Stimulated activated CD8-positive, alpha-beta memory T cell treated with anti-CD3 and anti-CD28 coated beads, Interleukin-12 subunit alpha, Interleukin-12 subunit beta, amount 100 ng/mL, for 4 hours (primary cell): ENCODE measurements around the gene CAPZB.
"Not testable (repeated sequence)": the region's sequence is repeated elsewhere in the genome, so short reads cannot be mapped to it uniquely, and the experiment has no call there.

ENCODE experiments used
- DNase-seq: peaks from one replicate; pipeline ENCODE4 v3.0.0-alpha.2; 2020; ENCODE audit warnings: low read depth

Gene CAPZB

DNA sequence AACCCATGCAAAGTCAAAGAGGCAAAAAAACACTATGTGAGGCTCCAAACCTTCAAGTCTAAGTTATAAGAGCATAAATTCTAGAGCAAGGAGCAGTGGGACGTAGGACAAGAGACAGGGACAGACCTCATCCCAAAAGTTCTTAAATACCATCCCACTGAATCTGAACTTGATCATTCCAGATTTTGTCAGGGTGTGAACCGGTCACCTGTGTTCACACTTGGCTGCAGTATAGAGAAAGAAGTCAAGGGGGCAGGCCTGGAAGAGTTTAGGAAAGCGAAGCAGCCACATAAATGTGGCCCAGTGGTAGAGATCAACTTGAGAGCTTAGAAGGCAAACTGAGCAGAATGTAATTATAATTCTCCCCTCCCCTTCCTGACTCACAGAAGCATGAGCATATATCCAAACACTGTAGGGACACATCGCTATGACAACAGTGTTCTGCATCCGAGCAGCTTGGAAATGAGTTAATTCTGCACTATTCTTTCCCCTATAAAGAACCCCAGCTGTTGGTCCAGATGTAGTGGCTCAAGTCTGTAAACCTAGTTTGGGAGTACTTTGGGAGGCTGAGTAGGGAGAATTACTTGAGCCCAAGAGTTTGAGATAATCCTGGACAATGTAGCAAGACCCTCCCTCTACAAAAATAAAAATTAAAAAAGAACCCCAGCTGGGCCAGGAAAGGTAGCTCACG is 176.1 kb downstream of the CAPZB start:
- DNase-seq = no peak

DNA sequence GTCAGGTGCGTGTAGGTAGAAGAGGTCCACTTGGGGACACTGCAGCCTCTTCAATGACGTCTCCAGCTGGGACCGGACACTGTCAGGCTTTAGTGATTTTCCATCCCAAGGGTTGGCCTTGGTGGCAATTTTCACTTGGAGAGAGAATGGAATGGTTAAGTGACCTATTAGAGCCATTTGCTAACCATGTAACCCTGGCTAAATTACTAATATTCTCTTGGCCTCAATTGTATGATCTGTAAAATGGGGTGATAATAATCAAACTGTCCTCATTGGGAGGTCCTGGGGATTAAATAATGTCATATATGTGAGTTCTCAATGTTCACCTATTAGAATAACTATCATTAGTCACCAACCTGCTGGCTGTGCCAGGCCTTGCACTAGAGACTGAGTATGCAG is 176.8 kb downstream of the CAPZB start:
- DNase-seq = no peak

DNA sequence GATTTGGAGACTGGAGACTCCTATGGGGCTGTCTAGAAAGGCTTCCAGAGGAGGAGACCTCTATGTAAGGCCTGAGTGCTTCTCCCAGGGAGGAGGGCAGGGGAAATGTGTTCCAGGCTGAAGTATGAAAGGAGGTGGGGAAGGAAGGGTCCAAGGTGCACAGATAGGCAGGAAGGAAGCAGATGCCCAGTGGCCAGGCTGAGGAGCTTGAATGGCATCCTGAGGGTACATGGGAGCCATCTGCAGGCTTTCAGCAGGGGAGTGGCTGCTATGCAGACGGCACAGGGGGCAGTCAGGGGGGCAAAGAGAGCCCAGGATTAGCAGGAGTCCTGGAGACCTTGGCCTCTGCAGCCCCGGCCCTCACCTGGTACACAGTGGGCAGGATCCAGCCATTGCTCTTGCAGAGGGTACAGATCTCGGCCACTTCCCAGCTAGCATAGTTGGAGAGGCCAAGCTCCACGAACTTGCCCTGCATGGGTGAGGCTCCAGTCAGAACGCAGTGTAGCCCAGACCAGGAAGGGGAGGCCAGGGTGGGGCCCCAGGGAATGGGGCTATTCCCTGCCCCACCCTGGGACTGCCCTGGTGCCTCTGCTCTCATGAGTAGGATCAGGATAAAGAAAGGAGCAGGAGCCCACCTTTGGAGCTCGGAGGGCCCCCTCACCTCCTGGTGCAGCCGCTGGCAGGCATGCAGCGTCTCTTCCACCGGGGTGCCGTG is 177.4 kb downstream of the CAPZB start:
- DNase-seq = no peak

DNA sequence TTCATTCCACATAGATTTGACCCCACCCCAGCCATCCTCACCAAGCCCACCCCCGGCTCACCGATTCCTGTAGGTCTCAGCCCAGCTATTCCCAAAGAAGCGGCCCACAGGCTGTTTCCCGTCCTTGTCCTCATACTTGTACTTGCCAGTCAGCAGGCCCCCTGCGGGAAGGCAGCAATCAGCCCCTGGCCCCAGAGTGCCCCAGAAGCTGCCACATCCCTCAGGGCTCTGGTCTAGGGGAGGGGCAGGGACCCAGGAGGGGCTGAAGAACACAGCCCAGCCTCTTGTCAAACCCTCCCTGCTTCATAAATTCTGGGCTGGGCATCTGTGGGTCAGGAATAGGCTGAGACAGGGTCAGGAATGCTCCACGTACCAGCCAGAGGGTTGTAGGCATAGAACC is 178.4 kb downstream of the CAPZB start:
- DNase-seq = no peak

DNA sequence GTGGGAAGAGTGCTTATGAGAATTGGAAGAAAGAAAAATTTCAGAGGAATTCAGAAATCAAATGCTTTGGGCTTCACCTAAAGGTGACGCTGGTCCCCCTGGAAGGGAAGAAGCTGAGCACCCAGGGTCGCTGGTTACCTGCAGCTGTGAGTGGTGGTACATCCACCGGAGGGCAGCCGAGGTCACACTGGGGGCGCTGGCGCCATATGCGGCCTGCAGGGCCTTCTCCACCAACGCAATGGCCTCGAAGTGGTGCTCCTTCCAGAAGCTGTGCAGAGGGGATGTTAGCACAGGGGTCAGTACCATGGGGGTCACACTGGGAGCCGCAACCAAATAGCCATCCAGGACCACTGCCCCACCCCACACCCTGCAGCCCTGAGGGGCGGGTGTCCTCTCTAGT is 179.5 kb downstream of the CAPZB start:
- no peak for DNase-seq

DNA sequence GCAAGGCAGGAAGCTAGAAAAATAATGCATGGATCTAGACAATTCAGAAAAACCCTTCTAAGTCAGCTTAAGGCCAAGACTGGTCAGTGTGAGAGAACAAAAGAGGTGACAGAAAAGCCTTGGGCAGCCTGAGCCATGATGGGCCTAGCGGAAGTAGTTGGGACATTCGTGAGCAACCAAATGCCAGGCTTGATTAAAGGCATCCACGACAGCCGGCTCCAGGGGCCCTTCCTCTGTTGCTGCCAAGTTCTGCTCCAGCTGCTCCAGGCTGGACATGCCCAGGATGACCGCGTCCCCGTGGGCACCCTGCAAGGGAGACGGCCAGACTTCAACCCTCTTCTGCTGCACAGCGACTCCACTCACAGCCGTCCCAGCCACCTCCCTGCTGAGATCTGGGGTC is 181.3 kb downstream of the CAPZB start:
- not testable (repeated sequence) for DNase-seq

DNA sequence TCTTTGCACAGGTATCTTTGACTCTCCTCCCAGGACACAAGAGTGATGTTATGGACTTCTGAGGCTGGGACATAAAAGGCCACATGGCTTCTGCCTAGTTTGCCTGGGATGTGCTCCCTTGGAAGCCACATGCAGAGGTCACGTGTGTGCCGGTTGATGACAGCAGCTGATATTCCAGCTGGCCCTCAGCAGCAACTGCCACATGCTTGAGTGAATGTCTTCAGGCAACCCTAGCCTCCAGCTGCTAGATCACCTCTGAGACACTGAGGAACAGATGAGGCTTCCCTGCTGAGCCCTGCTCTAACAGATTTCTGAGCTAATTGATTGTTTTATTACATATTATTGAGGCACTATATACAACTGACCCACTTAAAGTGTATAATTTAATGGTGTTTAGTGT is 185.1 kb downstream of the CAPZB start:
- no peak for DNase-seq

DNA sequence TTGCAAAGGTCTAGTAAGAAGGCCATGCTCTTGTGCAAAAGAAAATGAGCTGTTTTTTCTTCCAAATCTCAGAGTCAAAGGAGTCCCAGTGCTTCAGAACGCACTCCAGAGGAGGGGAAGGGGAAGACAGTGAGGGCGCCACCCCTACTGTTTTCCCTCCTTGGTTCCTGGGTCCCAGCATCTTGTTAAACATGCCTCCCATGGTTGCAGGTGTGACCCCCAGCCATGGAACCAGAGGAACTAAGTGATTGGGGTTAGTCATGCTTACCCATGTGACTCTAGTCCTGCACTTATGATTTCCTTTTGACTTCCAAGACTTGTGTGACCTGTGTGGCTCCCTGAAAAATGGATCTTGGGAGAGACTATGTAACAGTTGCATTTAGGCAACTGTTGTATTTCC is 190.7 kb downstream of the CAPZB start:
- no peak for DNase-seq

DNA sequence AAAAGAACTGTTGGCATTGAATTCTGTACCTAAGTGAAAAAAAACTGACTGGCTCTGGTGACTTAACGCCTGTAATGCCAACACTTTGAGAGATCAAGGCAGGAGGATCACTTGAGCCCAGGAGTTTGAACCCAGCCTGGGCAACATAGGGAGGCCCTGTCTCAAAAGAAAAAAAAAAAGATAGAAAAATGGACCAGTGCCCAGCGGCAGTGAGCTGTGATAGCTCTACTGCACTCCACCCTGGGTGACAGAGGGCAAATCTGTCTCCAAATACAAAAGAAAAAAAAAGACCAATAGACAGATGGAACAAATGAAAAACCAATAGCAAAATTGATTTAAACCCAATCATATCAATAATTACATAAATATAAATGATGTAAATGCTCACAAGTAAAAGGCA is 196.1 kb downstream of the CAPZB start:
- no peak for DNase-seq
